Upper lobe of right lung (tissue), 1 donor: ENCODE measurements around the gene TCF7L2. TPM values are rescaled to one million over a fixed set of nuclear protein-coding genes. Genes with fewer than 3 reads are reported as not detected.

Experiments
- ATAC-seq: fragments of 200-7000 bp; cut with Tn5 transposase; one replicate; pipeline ENCODE4 v1.9.1; 2020; ENCODE audit warnings: mild to moderate bottlenecking, moderate library complexity
- DNase-seq: peaks from one replicate; pipeline ENCODE4 v3.0.0-alpha.2; 2020
- H3K27ac ChIP-seq: fragments of 200-600 bp; one replicate; pipeline ENCODE4 v1.8.0; 2022
- H3K27me3 ChIP-seq: fragments of 200-600 bp; one replicate; pipeline ENCODE4 v1.8.0; 2022; ENCODE audit warnings: mild to moderate bottlenecking
- H3K36me3 ChIP-seq: fragments of 200-600 bp; one replicate; pipeline ENCODE4 v1.8.0; 2022
- H3K4me1 ChIP-seq: fragments of 200-600 bp; one replicate; pipeline ENCODE4 v1.8.0; 2022
- H3K4me3 ChIP-seq: fragments of 200-600 bp; one replicate; pipeline ENCODE4 v1.8.0; 2022; ENCODE audit warnings: mild to moderate bottlenecking
- H3K9me3 ChIP-seq: fragments of 200-600 bp; one replicate; pipeline ENCODE4 v1.8.0; 2022
- intact Hi-C: fragments of 100-400 bp; cut with DNase I; formaldehyde crosslinking; loops from one replicate; pipeline ENCODE4 v1.11.0; 2022
- total RNA-seq: library from RNA; stranded (reverse); fragmentation: NEBNext Ultra II Directional; extraction: Animal tissue kit (Norgen Biotek cat#: 25700); gene quantifications from one replicate; pipeline ENCODE4 v1.2.1, GENCODE V29; 2021
- TF ChIP-seq, protein P1 (sequence below): fragments of 200-600 bp; IDR thresholded peaks from one replicate; pipeline ENCODE4 v1.8.0; 2022; ENCODE audit warnings: antibody characterized with exemption
- donor health status: DM: no; HTN: yes; CAD: no; lungs with severe emphysema.

TCF7L2 gene
- total RNA-seq, 1 donor from 2014 or later: 47.4 TPM

DNA sequence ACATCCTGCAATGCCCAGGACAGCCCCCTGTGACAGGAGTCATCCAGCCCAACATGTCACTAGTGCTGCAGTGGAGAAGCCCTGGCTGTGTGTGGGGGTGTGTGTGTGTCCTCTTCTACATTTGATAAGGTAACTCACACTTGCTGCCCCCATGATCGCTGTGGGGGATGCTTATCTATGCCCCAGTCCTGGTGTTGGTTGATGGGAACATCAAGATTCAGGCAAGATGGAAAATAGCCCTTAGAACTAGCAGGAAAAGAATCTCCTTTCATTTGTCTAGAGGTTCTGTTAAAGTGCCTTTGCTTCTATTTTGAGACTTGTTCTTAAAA lies 52.4 kb downstream of the TCF7L2 start:
- DNase-seq (no peak), ATAC-seq (no peak)
- Histone ChIP-seq H3K9me3 (no peaks in the 10 kb centered on the region), H3K36me3 (no peaks in the 10 kb centered on the region), H3K4me3 (no peak overlapping the region), H3K27me3 (no peaks in the 10 kb centered on the region), H3K4me1 (peaks cover 34% of the 10 kb centered on the region), H3K27ac (no peak overlapping the region)
- intact Hi-C loops: no loop called here
- TF ChIP-seq, protein P1, sequence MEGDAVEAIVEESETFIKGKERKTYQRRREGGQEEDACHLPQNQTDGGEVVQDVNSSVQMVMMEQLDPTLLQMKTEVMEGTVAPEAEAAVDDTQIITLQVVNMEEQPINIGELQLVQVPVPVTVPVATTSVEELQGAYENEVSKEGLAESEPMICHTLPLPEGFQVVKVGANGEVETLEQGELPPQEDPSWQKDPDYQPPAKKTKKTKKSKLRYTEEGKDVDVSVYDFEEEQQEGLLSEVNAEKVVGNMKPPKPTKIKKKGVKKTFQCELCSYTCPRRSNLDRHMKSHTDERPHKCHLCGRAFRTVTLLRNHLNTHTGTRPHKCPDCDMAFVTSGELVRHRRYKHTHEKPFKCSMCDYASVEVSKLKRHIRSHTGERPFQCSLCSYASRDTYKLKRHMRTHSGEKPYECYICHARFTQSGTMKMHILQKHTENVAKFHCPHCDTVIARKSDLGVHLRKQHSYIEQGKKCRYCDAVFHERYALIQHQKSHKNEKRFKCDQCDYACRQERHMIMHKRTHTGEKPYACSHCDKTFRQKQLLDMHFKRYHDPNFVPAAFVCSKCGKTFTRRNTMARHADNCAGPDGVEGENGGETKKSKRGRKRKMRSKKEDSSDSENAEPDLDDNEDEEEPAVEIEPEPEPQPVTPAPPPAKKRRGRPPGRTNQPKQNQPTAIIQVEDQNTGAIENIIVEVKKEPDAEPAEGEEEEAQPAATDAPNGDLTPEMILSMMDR: no peak

DNA sequence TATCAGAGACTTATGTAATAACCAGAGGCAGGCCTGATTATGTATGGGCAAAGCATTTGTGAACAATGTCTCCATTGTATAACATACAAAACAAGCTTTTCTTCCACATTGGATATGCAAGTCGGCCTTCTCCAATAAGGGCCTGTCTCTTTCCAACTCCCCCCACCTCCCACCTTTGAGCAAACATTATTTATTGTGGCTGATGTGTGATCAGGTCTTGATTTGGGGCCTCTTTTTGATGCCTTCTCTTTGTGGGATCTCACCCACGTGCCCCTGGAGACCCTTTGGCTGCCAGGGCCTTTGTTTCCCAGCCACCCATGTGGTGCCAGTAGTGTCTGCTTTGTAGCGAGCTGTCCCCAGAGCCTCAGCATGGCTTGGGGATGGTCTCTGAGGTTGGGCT lies 53.0 kb downstream of the TCF7L2 start:
- ATAC-seq: no peak
- Histone ChIP-seq H3K9me3 (no peaks in the 10 kb centered on the region), H3K4me3 (no peak overlapping the region), H3K27me3 (no peaks in the 10 kb centered on the region), H3K27ac (no peak overlapping the region), H3K4me1 (peaks cover 41% of the 10 kb centered on the region), H3K36me3 (no peaks in the 10 kb centered on the region)
- intact Hi-C loops: no loop called here
- TF ChIP-seq, protein P1: no peak
- DNase-seq: no peak

DNA sequence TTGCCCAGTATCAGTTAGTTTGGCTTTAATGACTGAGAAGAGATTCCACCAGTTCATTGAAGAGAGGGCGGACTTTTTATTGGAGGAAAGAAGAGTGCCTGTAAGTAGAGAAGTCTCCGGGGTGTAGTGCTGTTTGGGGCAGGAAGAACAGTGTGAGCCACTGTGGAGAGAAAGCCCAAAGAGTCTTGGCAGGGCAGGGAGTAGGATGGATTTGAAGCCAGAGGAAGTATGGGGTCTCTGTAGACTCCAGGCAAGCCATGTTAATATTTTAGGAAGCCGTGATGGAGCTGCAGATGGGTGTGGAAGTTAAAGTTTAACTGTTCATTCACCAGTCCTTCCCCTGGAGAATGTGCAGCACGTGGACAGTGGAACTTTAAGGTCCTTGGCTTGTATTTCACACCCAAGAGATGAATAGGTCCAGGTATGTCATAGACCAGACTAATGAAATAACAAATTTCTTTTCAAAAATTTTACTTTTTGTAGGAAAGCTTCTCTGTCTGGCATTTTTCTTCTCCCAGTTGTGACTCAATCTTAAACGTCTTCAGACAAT lies 54.1 kb downstream of the TCF7L2 start:
- DNase-seq (no peak), ATAC-seq (no peak)
- Histone ChIP-seq H3K4me1 (peaks cover 44% of the 10 kb centered on the region), H3K9me3 (no peaks in the 10 kb centered on the region), H3K36me3 (no peaks in the 10 kb centered on the region), H3K27me3 (no peaks in the 10 kb centered on the region), H3K4me3 (no peak overlapping the region), H3K27ac (no peak overlapping the region)
- intact Hi-C loops: no loop called here
- TF ChIP-seq, protein P1: no peak

DNA sequence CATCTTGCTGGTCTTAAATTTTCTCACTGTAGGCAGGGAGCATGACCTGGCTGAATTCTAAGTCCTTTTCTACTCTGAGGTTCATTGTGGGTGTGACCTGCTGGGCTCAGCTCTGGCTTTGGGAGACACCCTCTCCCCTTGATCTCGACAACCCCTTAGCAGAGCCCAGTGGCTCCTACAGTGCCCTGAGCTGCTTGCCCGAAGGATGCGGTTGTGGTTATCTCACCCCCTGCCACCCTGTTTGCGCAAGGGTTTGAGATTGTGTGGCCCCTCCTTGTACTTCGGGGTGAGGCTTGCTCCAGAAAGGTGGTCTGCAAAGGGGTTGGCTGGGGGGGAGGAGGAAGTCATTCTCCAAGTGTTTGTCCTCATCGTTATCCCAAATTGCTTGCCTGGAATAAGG lies 55.3 kb downstream of the TCF7L2 start:
- Histone ChIP-seq H3K4me3 (no peak overlapping the region), H3K9me3 (no peaks in the 10 kb centered on the region), H3K4me1 (peaks cover 38% of the 10 kb centered on the region), H3K27me3 (no peaks in the 10 kb centered on the region), H3K36me3 (no peaks in the 10 kb centered on the region), H3K27ac (no peak overlapping the region)
- ATAC-seq (no peak), DNase-seq (no peak)
- TF ChIP-seq, protein P1: no peak
- intact Hi-C loops: no loop called here

DNA sequence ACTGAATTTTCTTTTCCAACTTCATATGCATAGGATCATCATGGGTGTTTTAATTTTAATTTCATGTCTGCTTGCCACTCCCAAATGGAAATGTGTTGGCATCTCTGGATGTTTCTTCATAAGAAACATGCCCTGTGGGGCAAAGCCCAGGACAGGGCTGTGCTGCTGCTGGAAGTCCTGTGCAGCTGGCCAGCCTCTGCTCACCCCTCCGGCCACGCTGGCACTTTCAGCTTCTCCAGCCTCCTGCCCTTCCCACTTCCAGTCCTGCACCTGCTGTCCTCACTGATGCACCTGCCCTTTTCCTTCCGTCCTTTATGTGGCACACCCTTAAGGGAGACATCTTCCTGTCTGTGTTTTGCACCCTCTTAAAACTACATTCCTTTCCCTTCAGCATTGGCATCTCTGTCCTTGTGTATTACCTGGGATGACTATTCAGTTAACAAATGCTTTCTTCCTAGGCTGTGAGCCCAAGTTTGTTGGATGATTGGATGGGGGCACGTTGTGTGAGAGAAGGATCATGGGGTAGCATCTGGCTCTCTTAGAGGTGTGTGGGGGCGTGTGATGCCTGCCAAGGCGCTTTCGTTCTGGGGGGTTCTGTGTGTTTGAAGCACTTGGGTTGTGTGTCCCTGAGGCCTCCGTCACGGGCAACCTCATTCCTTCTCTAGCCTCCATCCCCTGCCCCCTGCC lies 56.8 kb downstream of the TCF7L2 start:
- ATAC-seq (no peak), DNase-seq (no peak)
- Histone ChIP-seq H3K27me3 (no peaks in the 10 kb centered on the region), H3K4me3 (no peak overlapping the region), H3K36me3 (no peaks in the 10 kb centered on the region), H3K27ac (no peak overlapping the region), H3K4me1 (peaks cover 30% of the 10 kb centered on the region), H3K9me3 (no peaks in the 10 kb centered on the region)
- intact Hi-C loops: no loop called here
- TF ChIP-seq, protein P1: no peak
